IMR-90 (cell line): ENCODE data around the gene WDFY2. TPM values are rescaled to one million over a fixed set of nuclear protein-coding genes. Genes with fewer than 3 reads are reported as not detected.

Source experiments
- ATAC-seq: fragments of 200-7000 bp; cut with Tn5 transposase; 2 replicates; pipeline ENCODE4 v1.9.1; 2020; ENCODE audit warnings: low read depth, mild to moderate bottlenecking, moderate library complexity
- BruUV-seq: library from RNA; stranded (reverse); fragments of 400-500 nt; replicated peaks from 2 replicates; lab custom pipeline; 2021; lab: Mats Ljungman, UMichigan
- CTCF ChIA-PET: fragments of 300-600 bp; formaldehyde crosslinking; extraction: SDS; loops from one replicate; lab custom pipeline; 2021; ENCODE audit warnings: antibody characterized with exemption; lab: Yijun Ruan, JAX
- POLR2A ChIA-PET: fragments of 300-600 bp; sonication (Branson Sonifier 250); formaldehyde crosslinking; loops from one replicate; lab custom pipeline; 2022; ENCODE audit warnings: antibody characterized with exemption; ENCODE audit not compliant: unreplicated experiment; lab: Charles Lee
- DNase-seq: peaks from one replicate; pipeline ENCODE4 v3.0.0; 2013
- H2AFZ ChIP-seq: replicated peaks from 2 replicates; pipeline ENCODE3; 2013; ENCODE audit warnings: low read length, mild to moderate bottlenecking; ENCODE audit not compliant: poor library complexity
- H2AK5ac ChIP-seq: 2 replicates; pipeline ENCODE4 v1.6.1; 2013; ENCODE audit warnings: low read depth, low read length, inconsistent platforms
- H2AK9ac ChIP-seq: replicated peaks from 2 replicates; pipeline ENCODE3; 2013; ENCODE audit warnings: mild to moderate bottlenecking, low read depth, low read length, moderate library complexity; ENCODE audit not compliant: poor library complexity
- H2BK120ac ChIP-seq: 2 replicates; pipeline ENCODE4 v1.6.1; 2013; ENCODE audit warnings: low read depth, low read length, inconsistent platforms
- H2BK15ac ChIP-seq: 3 replicates; pipeline ENCODE4 v1.6.1; 2013; ENCODE audit warnings: low read depth, low read length, inconsistent platforms
- H2BK20ac ChIP-seq: 2 replicates; pipeline ENCODE4 v1.6.1; 2013; ENCODE audit warnings: low read depth, mild to moderate bottlenecking, inconsistent platforms, low read length, moderate library complexity
- H2BK5ac ChIP-seq: 2 replicates; pipeline ENCODE4 v1.6.1; 2013; ENCODE audit warnings: mild to moderate bottlenecking, low read depth, low read length, inconsistent platforms; ENCODE audit not compliant: poor library complexity, severe bottlenecking
- H3K14ac ChIP-seq: replicated peaks from 2 replicates; pipeline ENCODE4 v1.6.1; 2013; ENCODE audit warnings: low read depth, low read length, inconsistent platforms
- H3K18ac ChIP-seq: 2 replicates; pipeline ENCODE4 v1.6.1; 2013; ENCODE audit warnings: low read depth, low read length, control low read depth
- H3K23ac ChIP-seq: 2 replicates; pipeline ENCODE4 v1.6.1; 2013; ENCODE audit warnings: low read depth, low read length, inconsistent platforms
- H3K27ac ChIP-seq: 2 replicates; pipeline ENCODE4 v1.5.1; 2013; ENCODE audit warnings: mild to moderate bottlenecking, control low read depth, low read length; ENCODE audit not compliant: insufficient read depth
- H3K27me3 ChIP-seq: 2 replicates; pipeline ENCODE4 v1.6.1; 2013; ENCODE audit warnings: low read length; ENCODE audit not compliant: control insufficient read depth, insufficient read depth
- H3K36me3 ChIP-seq: 2 replicates; pipeline ENCODE4 v1.6.1; 2013; ENCODE audit warnings: low read length, mixed read lengths; ENCODE audit not compliant: control insufficient read depth, insufficient read depth
- H3K4ac ChIP-seq: 2 replicates; pipeline ENCODE4 v1.6.1; 2013; ENCODE audit warnings: low read depth, low read length, inconsistent platforms
- H3K4me1 ChIP-seq: 2 replicates; pipeline ENCODE4 v1.6.1; 2013; ENCODE audit warnings: low read length, mixed read lengths; ENCODE audit not compliant: control insufficient read depth, insufficient read depth
- H3K4me2 ChIP-seq: 2 replicates; pipeline ENCODE4 v1.6.1; 2013; ENCODE audit warnings: low read depth, mild to moderate bottlenecking, control low read depth, low read length, moderate library complexity
- H3K4me3 ChIP-seq: 2 replicates; pipeline ENCODE4 v1.5.1; 2013; ENCODE audit warnings: low read depth, mild to moderate bottlenecking, control low read depth, low read length, moderate library complexity; ENCODE audit not compliant: insufficient read depth
- H3K56ac ChIP-seq: 2 replicates; pipeline ENCODE4 v1.6.1; 2013; ENCODE audit warnings: low read length, inconsistent platforms; ENCODE audit not compliant: insufficient read depth; ENCODE audit errors: extremely low read depth
- H3K79me1 ChIP-seq, 2 experiments: 2 replicates each; pipeline ENCODE4 v1.6.1; 2013; ENCODE audit warnings: low read length in 2 of 2, inconsistent platforms in 1 of 2, low read depth in 1 of 2
- H3K9ac ChIP-seq: 2 replicates; pipeline ENCODE4 v1.6.1; 2013; ENCODE audit warnings: low read depth, low read length, control low read depth
- H3K9me1 ChIP-seq: 2 replicates; pipeline ENCODE4 v1.6.1; 2013; ENCODE audit warnings: low read length, inconsistent platforms; ENCODE audit not compliant: insufficient read depth
- H3K9me3 ChIP-seq: 2 replicates; pipeline ENCODE4 v1.6.1; 2013; ENCODE audit warnings: low read length; ENCODE audit not compliant: control insufficient read depth, insufficient read depth
- H4K20me1 ChIP-seq: 2 replicates; pipeline ENCODE4 v1.6.1; 2013; ENCODE audit warnings: low read length, inconsistent platforms; ENCODE audit not compliant: insufficient read depth
- H4K5ac ChIP-seq: 2 replicates; pipeline ENCODE4 v1.6.1; 2013; ENCODE audit warnings: mild to moderate bottlenecking, low read depth, low read length, control low read depth
- H4K8ac ChIP-seq, 2 experiments: 2 replicates each; pipeline ENCODE4 v1.6.1; 2013; ENCODE audit warnings: low read depth in 2 of 2, low read length in 2 of 2, control low read depth in 1 of 2, inconsistent platforms in 1 of 2
- H4K91ac ChIP-seq: 2 replicates; pipeline ENCODE4 v1.6.1; 2013; ENCODE audit warnings: low read depth, low read length, inconsistent platforms; ENCODE audit not compliant: insufficient read depth
- CTCF ChIP-seq: conservative IDR thresholded peaks from 2 replicates; pipeline ENCODE4 v1.5.1; 2012; ENCODE audit warnings: mild to moderate bottlenecking, low read depth, low read length, improper control_type of control experiment
- ELK1 ChIP-seq: fragments of 150-350 bp; IDR thresholded peaks from 2 replicates; pipeline ENCODE4 v1.6.1; 2016; ENCODE audit warnings: low read depth, mild to moderate bottlenecking, low read length, moderate library complexity, borderline replicate concordance
- FOS ChIP-seq: fragments of 150-350 bp; IDR thresholded peaks from 2 replicates; pipeline ENCODE4 v1.6.1; 2016; ENCODE audit warnings: low read depth, low read length
- MAFK ChIP-seq: IDR thresholded peaks from 2 replicates; pipeline ENCODE4 v1.6.1; 2012; ENCODE audit warnings: low read depth, low read length, improper control_type of control experiment
- MAZ ChIP-seq: IDR thresholded peaks from 2 replicates; pipeline ENCODE4 v1.6.1; 2012; ENCODE audit warnings: low read depth, mild to moderate bottlenecking, low read length, improper control_type of control experiment, moderate library complexity, borderline replicate concordance
- MXI1 ChIP-seq: IDR thresholded peaks from 2 replicates; pipeline ENCODE4 v1.6.1; 2012; ENCODE audit warnings: low read depth, mild to moderate bottlenecking, low read length, moderate library complexity, borderline replicate concordance
- NFE2L2 ChIP-seq: fragments of 150-350 bp; IDR thresholded peaks from 2 replicates; pipeline ENCODE4 v1.6.1; 2016; ENCODE audit warnings: low read depth, mild to moderate bottlenecking, low read length
- POLR2A ChIP-seq: IDR thresholded peaks from 2 replicates; pipeline ENCODE4 v1.6.1; 2012; ENCODE audit warnings: mild to moderate bottlenecking, low read depth, low read length
- WGBS, 2 experiments: methylation state at CpG; one replicate each; pipeline versions ENCODE4 v1.1.5 to v1.1.7; 2013; ENCODE audit warnings: missing lambda C conversion rate in 2 of 2; ENCODE audit not compliant: insufficient read length in 1 of 2; ENCODE audit errors: extremely low coverage in 2 of 2; 5-methylcytosine and 5-hydroxymethylcytosine counted together
- dilution Hi-C: fragments of 300-500 bp; cut with HindIII; formaldehyde crosslinking; loops from one replicate; pipeline ENCODE4 v1.14.3; 2018; ENCODE audit warnings: low sequenced_read_pairs; ENCODE audit not compliant: unreplicated experiment
- in situ Hi-C: fragments of 300-500 bp; cut with MboI; formaldehyde crosslinking; loops from 3 replicates; pipeline ENCODE4 v1.14.3; 2019; ENCODE audit warnings: low sequenced_read_pairs, inconsistent platforms, mixed read lengths
- intact Hi-C: fragments of 100-400 bp; cut with micrococcal nuclease; formaldehyde crosslinking; loops from 2 replicates; pipeline ENCODE4 v1.10.0; 2022
- polyA plus RNA-seq, 3 experiments: library from polyadenylated mRNA; depleted of rRNA; stranded (reverse); fragments of >200 nt; gene quantifications; 2 replicates each; pipeline ENCODE4 v1.2.3, GENCODE V29; 2012; ENCODE audit warnings: low replicate concordance in 1 of 3
- total RNA-seq: library from RNA; depleted of rRNA; stranded (reverse); fragments of >200 nt; gene quantifications from 2 replicates; pipeline ENCODE4 v1.2.3, GENCODE V29; 2012

Gene WDFY2
- total and polyA plus RNA-seq, 2 of the 4 experiments (the other 2 are of a cell fraction) = 4.3 to 5.4 TPM

- H3K27me3 ChIP-seq = no peaks in the 10 kb centered on the region
- peak overlapping the region; percentile 84 for H3K18ac ChIP-seq
- POLR2A ChIA-PET = no interaction called here
- CTCF ChIA-PET = no interaction called here
- peak overlapping the region; percentile 84 for H2BK5ac ChIP-seq
- H3K4me1 ChIP-seq = peaks cover 4% of the 10 kb centered on the region
- peaks cover 10 to 24% of the 10 kb centered on the region in 2 experiments for H3K79me1 ChIP-seq
- H3K23ac ChIP-seq = peak overlapping the region; percentile 55
- peak overlapping the region; percentile 80 for H3K4me2 ChIP-seq
- H2AFZ ChIP-seq = peak overlapping the region; percentile 99
- no peak for TF ChIP-seq MAFK
- no peak for TF ChIP-seq POLR2A
- no peak for TF ChIP-seq ELK1
- no peak for TF ChIP-seq FOS
- no peak for TF ChIP-seq MAZ
- TF ChIP-seq MXI1 = no peak
- TF ChIP-seq NFE2L2 = no peak
- TF ChIP-seq CTCF = no peak
- no peak for ATAC-seq
- H3K4ac ChIP-seq = peak overlapping the region; percentile 93
- H4K5ac ChIP-seq = peak overlapping the region; percentile 96
- H2AK9ac ChIP-seq = peak overlapping the region; percentile 94
- intact Hi-C loops (loop anchor here (10.0 kb wide), 1 partner anchor 541 kb away; the partner anchor contains the start of gene NEK5), in situ Hi-C loops (loop anchor here (10.0 kb wide), 1 partner anchor 139 kb away; no protein-coding TSS in a partner anchor), dilution Hi-C loops (no loop called here)
- H2AK5ac ChIP-seq = peak overlapping the region; percentile 38
- no peak for DNase-seq
- peak overlapping the region; percentile 96 for H4K91ac ChIP-seq
- 32% methylated on average over 4 of the region's 9 CpGs; no CpG with 5 or more reads in 1 of the 2 experiments for WGBS, 2 experiments
- H3K14ac ChIP-seq = peak overlapping the region; percentile 65
- peak overlapping the region; percentile 7; the same call in 1 of the 2 replicates for H3K56ac ChIP-seq
- peaks cover 2% of the 10 kb centered on the region for H3K9me1 ChIP-seq
- H4K8ac ChIP-seq = peak overlapping the region; percentile 98
- peak overlapping the region; percentile 50 for H3K9ac ChIP-seq
- H3K4me3 ChIP-seq = peak overlapping the region; percentile 44
- 0 out of 2 replicates have a peak, but pooled peaks cover 2% of the 10 kb centered on the region for H4K20me1 ChIP-seq
- no TSS peak for BruUV-seq
- no peaks in the 10 kb centered on the region for H3K36me3 ChIP-seq
- H2BK120ac ChIP-seq = peak overlapping the region; percentile 79
- peak overlapping the region; percentile 60; the same call in 1 of the 2 replicates for H2BK20ac ChIP-seq
- H3K9me3 ChIP-seq = no peaks in the 10 kb centered on the region
- H3K27ac ChIP-seq = peak overlapping the region; percentile 68
- peak overlapping the region; percentile 86; the same call in 2 of the 3 replicates for H2BK15ac ChIP-seq
Measured at GRCh38 chr13:51583469-51583874, 790 bp upstream of the WDFY2 start.
